ENCODE data around the gene NRN1.

DNA sequence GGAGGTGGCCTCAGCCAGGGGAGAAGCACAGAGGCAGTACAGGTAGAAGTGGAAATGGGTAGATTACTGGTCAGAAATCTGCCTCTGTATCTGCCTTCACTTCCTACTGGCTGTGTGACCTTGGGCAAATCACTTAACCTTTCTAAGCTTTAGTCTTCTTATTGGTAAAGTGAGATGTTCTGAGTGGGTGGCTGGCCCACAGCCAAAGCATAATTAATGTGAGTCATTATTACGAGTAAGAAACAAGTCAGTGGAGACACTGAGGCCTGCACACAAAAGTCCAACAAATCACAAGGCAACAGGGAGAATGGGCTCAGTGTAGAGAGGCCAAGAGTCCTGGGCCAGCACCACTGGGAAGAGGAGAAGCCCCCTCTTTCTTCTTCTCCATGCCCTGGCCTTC lies 39.1 kb downstream of the NRN1 start:
- TF ChIP-seq, protein P1, sequence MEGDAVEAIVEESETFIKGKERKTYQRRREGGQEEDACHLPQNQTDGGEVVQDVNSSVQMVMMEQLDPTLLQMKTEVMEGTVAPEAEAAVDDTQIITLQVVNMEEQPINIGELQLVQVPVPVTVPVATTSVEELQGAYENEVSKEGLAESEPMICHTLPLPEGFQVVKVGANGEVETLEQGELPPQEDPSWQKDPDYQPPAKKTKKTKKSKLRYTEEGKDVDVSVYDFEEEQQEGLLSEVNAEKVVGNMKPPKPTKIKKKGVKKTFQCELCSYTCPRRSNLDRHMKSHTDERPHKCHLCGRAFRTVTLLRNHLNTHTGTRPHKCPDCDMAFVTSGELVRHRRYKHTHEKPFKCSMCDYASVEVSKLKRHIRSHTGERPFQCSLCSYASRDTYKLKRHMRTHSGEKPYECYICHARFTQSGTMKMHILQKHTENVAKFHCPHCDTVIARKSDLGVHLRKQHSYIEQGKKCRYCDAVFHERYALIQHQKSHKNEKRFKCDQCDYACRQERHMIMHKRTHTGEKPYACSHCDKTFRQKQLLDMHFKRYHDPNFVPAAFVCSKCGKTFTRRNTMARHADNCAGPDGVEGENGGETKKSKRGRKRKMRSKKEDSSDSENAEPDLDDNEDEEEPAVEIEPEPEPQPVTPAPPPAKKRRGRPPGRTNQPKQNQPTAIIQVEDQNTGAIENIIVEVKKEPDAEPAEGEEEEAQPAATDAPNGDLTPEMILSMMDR (IDR thresholded peaks at IDR 0.05), result no peak
- no peak for TF ChIP-seq POLR2A (IDR thresholded peaks at IDR 0.05)

Data from adrenal gland (tissue), 5 donors.